NCI-H345 treated with DMSO at 0.1 percent for 48 hours (cell line): ENCODE data around the gene JOSD1.
"Not testable (repeated sequence)": the region's sequence is repeated elsewhere in the genome, so short reads cannot be mapped to it uniquely, and the experiment has no call there.

Experiments
- DNase-seq: peaks from one replicate; lab custom pipeline; 2025; ENCODE audit not compliant: unreplicated experiment; lab: John Stamatoyannopoulos, UW

JOSD1 gene

GRCh38 chr22:38694049-38694448 lies 6.7 kb downstream of the JOSD1 start:
- no peak for DNase-seq

- DNase-seq: no peak
These were observed 11.1 kb downstream of the JOSD1 start for GRCh38 chr22:38689651-38690050.

- DNase-seq: no peak
These were observed 15.0 kb downstream of the JOSD1 start for GRCh38 chr22:38685761-38686160.

- no peak for DNase-seq
These were observed 15.8 kb downstream of the JOSD1 start for GRCh38 chr22:38684895-38685294.

- DNase-seq: peak; percentile 57
These were observed 19.0 kb downstream of the JOSD1 start, which contains the start of gene TOMM22 for GRCh38 chr22:38681582-38682335. TSS of gene TOMM22 (plus strand) at chr22:38681957. CDS start at chr22:38681979, 22 bp downstream.

- DNase-seq: no peak
These were observed 24.9 kb downstream of the JOSD1 start for GRCh38 chr22:38675833-38676232.

GRCh38 chr22:38674888-38675287 lies 25.9 kb downstream of the JOSD1 start:
- DNase-seq: no peak

GRCh38 chr22:38657045-38657909 lies 43.5 kb downstream of the JOSD1 start:
- DNase-seq: no peak

- peak; percentile 73 for DNase-seq
These were observed 44.3 kb downstream of the JOSD1 start, which contains the start of the genes CBY1 and FAM227A for GRCh38 chr22:38656256-38657044. TSS of gene CBY1 (plus strand) at chr22:38656638. CDS start at chr22:38668055, 11,417 bp downstream. TSS of gene FAM227A (minus strand) at chr22:38656392. CDS start at chr22:38650168, 6,224 bp downstream.

GRCh38 chr22:38655519-38656255 lies 45.1 kb downstream of the JOSD1 start:
- no peak for DNase-seq

GRCh38 chr22:38653741-38654140 lies 47.0 kb downstream of the JOSD1 start:
- DNase-seq: no peak

GRCh38 chr22:38652859-38653258 lies 47.9 kb downstream of the JOSD1 start:
- no peak for DNase-seq

GRCh38 chr22:38649841-38650522 lies 50.8 kb downstream of the JOSD1 start:
- peak; percentile 8 for DNase-seq

GRCh38 chr22:38645430-38645829 lies 55.3 kb downstream of the JOSD1 start:
- no peak for DNase-seq

- DNase-seq: not testable (repeated sequence)
These were observed 56.5 kb downstream of the JOSD1 start for GRCh38 chr22:38644245-38644644.

GRCh38 chr22:38641476-38642040 lies 59.2 kb downstream of the JOSD1 start:
- no peak for DNase-seq

- no peak for DNase-seq
These were observed 62.0 kb downstream of the JOSD1 start for GRCh38 chr22:38638728-38639127.

GRCh38 chr22:38638216-38638615 lies 62.5 kb downstream of the JOSD1 start:
- no peak for DNase-seq
